GM23338 (cell line): ENCODE data around the gene GNG12. TPM values are rescaled to one million over a fixed set of nuclear protein-coding genes. Genes with fewer than 3 reads are reported as not detected.

Source experiments
- ATAC-seq: fragments of 200-7000 bp; cut with Tn5 transposase; 3 replicates; pipeline ENCODE4 v1.9.1; 2020
- DNase-seq: peaks from one replicate; pipeline ENCODE4 v3.0.0-alpha.2; 2015; ENCODE audit warnings: low spot score
- H2AFZ ChIP-seq: fragments of 200-600 bp; sonication (generic); 2 replicates; pipeline ENCODE4 v1.8.0; 2016; ENCODE audit warnings: antibody characterized with exemption, mild to moderate bottlenecking, moderate library complexity
- H3F3A ChIP-seq: fragments of 200-600 bp; sonication (generic); replicated peaks from 2 replicates; pipeline ENCODE4 v1.8.0; 2017; ENCODE audit warnings: antibody characterized with exemption, mixed run types, low read depth
- H3K27ac ChIP-seq: fragments of 200-600 bp; sonication (generic); 2 replicates; pipeline ENCODE4 v1.6.1; 2016; ENCODE audit warnings: low read depth
- H3K27me3 ChIP-seq: fragments of 200-600 bp; sonication (generic); 2 replicates; pipeline ENCODE4 v1.8.0; 2016; ENCODE audit warnings: mild to moderate bottlenecking, mixed run types, moderate library complexity; ENCODE audit not compliant: insufficient read depth
- H3K36me3 ChIP-seq: fragments of 200-600 bp; sonication (generic); 2 replicates; pipeline ENCODE4 v1.8.0; 2016; ENCODE audit warnings: mild to moderate bottlenecking; ENCODE audit not compliant: insufficient read depth
- H3K4me1 ChIP-seq: fragments of 200-600 bp; sonication (generic); 2 replicates; pipeline ENCODE4 v1.8.0; 2016; ENCODE audit warnings: mild to moderate bottlenecking, moderate library complexity; ENCODE audit not compliant: insufficient read depth
- H3K4me2 ChIP-seq: fragments of 200-600 bp; sonication (generic); 2 replicates; pipeline ENCODE4 v1.7.1; 2017; ENCODE audit warnings: mixed run types
- H3K4me3 ChIP-seq: fragments of 200-600 bp; sonication (generic); 2 replicates; pipeline ENCODE4 v1.6.1; 2016; ENCODE audit warnings: mixed run types
- H3K79me2 ChIP-seq: fragments of 200-600 bp; sonication (generic); replicated peaks from 2 replicates; pipeline ENCODE4 v1.8.0; 2017; ENCODE audit warnings: mild to moderate bottlenecking; ENCODE audit not compliant: insufficient read depth
- H3K9me2 ChIP-seq: fragments of 200-600 bp; sonication (generic); 2 replicates; pipeline ENCODE4 v1.8.0; 2017; ENCODE audit not compliant: insufficient read depth
- H4K20me1 ChIP-seq: fragments of 200-600 bp; sonication (generic); replicated peaks from 2 replicates; pipeline ENCODE4 v1.8.0; 2017; ENCODE audit warnings: mild to moderate bottlenecking; ENCODE audit not compliant: insufficient read depth
- H3K27ac Mint-ChIP-seq: 2 replicates; pipeline ENCODE4 v1.8.0; 2020; ENCODE audit warnings: inconsistent platforms, mild to moderate bottlenecking, moderate library complexity, mixed read lengths
- H3K27me3 Mint-ChIP-seq: 3 replicates; pipeline ENCODE4 v1.8.0; 2022; ENCODE audit warnings: low read depth, mild to moderate bottlenecking, moderate library complexity, mixed read lengths, inconsistent platforms; ENCODE audit not compliant: insufficient read depth, poor library complexity
- H3K36me3 Mint-ChIP-seq: 3 replicates; pipeline ENCODE4 v1.8.0; 2021; ENCODE audit warnings: low read depth, mild to moderate bottlenecking, inconsistent platforms, moderate library complexity, mixed read lengths
- H3K4me1 Mint-ChIP-seq: 3 replicates; pipeline ENCODE4 v1.8.0; 2020; ENCODE audit warnings: mild to moderate bottlenecking, inconsistent platforms, mixed read lengths
- H3K4me3 Mint-ChIP-seq: 3 replicates; pipeline ENCODE4 v1.8.0; 2021; ENCODE audit warnings: moderate library complexity, mild to moderate bottlenecking, inconsistent platforms, mixed read lengths
- H3K9me3 Mint-ChIP-seq: 3 replicates; pipeline ENCODE4 v1.8.0; 2020; ENCODE audit warnings: moderate library complexity, mild to moderate bottlenecking, inconsistent platforms, mixed read lengths
- CREB1 ChIP-seq: fragments of 250-450 bp; sonication (Bioruptor Pico); IDR thresholded peaks from 2 replicates; pipeline ENCODE4 v1.5.0; 2020; ENCODE audit warnings: low read depth, mild to moderate bottlenecking, moderate library complexity
- CTCF ChIP-seq, 2 experiments: fragments of 200-600 bp in 1 of 2; sonication (generic) in 1 of 2; conservative IDR thresholded peaks; 2 replicates each; pipeline versions ENCODE4 v1.5.1 to v1.6.1; 2016 to 2017; ENCODE audit warnings: antibody characterized with exemption in 2 of 2, low read depth in 2 of 2, mild to moderate bottlenecking in 2 of 2, moderate library complexity in 1 of 2
- ETS1 ChIP-seq: IDR thresholded peaks from 2 replicates; pipeline ENCODE4 v1.6.1; 2016; ENCODE audit warnings: antibody characterized with exemption
- EZH2 ChIP-seq: fragments of 200-600 bp; sonication (generic); IDR thresholded peaks from one replicate; pipeline ENCODE4 v1.8.0; 2017; ENCODE audit warnings: antibody characterized with exemption, mild to moderate bottlenecking, low read depth; ENCODE audit not compliant: unreplicated experiment
- EZH2phosphoT487 ChIP-seq: fragments of 200-600 bp; sonication (generic); IDR thresholded peaks from one replicate; pipeline ENCODE4 v1.8.1; 2018; ENCODE audit warnings: antibody characterized with exemption; ENCODE audit not compliant: unreplicated experiment
- JUNB ChIP-seq: IDR thresholded peaks from one replicate; pipeline ENCODE4 v1.6.1; 2016; ENCODE audit warnings: antibody characterized with exemption; ENCODE audit not compliant: unreplicated experiment
- NANOG ChIP-seq: IDR thresholded peaks from 2 replicates; pipeline ENCODE4 v1.6.1; 2016; ENCODE audit warnings: antibody characterized with exemption, borderline replicate concordance
- POLR2AphosphoS5 ChIP-seq: IDR thresholded peaks from 2 replicates; pipeline ENCODE4 v1.6.1; 2016; ENCODE audit warnings: antibody characterized with exemption, low read depth
- REST ChIP-seq: IDR thresholded peaks from one replicate; pipeline ENCODE4 v1.6.1; 2018; ENCODE audit warnings: antibody characterized with exemption; ENCODE audit not compliant: unreplicated experiment
- STAT1 ChIP-seq: IDR thresholded peaks from one replicate; pipeline ENCODE4 v1.6.1; 2016; ENCODE audit warnings: antibody characterized with exemption; ENCODE audit not compliant: unreplicated experiment
- ZNF114 ChIP-seq: fragments of 250-450 bp; sonication (Bioruptor Pico); IDR thresholded peaks from 2 replicates; pipeline ENCODE4 v1.5.0; 2020; ENCODE audit warnings: mild to moderate bottlenecking, moderate library complexity
- ZNF331 ChIP-seq: fragments of 250-450 bp; sonication (Bioruptor Pico); IDR thresholded peaks from 2 replicates; pipeline ENCODE4 v1.5.0; 2020; ENCODE audit warnings: low read depth, mild to moderate bottlenecking, moderate library complexity
- ZNF462 ChIP-seq: fragments of 250-450 bp; sonication (Bioruptor Pico); IDR thresholded peaks from 2 replicates; pipeline ENCODE4 v1.5.0; 2020; ENCODE audit warnings: mild to moderate bottlenecking, moderate library complexity
- polyA plus RNA-seq: library from polyadenylated mRNA; unstranded; fragments of >200 nt; fragmentation: Nextera tagmentation; extraction: Ambion mirVana; gene quantifications from 2 replicates; pipeline ENCODE4 v1.2.1, GENCODE V29; 2016
- total RNA-seq: library from RNA; depleted of rRNA; stranded (reverse); fragments of >200 nt; shearing (Covaris generic); gene quantifications from 2 replicates; pipeline ENCODE4 v1.2.3, GENCODE V29; 2014

GNG12 gene
- total and polyA plus RNA-seq, 2 experiments from 2014 or later, result 13.4 to 33.0 TPM

- peaks cover 13% of the 10 kb centered on the region; the same call in 1 of the 2 replicates for H3K79me2 ChIP-seq
- H3K27ac Mint-ChIP-seq, result no peak overlapping the region
- H3K27ac ChIP-seq, result no peak overlapping the region
- no peak overlapping the region for H2AFZ ChIP-seq
- no peaks in the 10 kb centered on the region; the same call in 1 of the 2 replicates for H3F3A ChIP-seq
- no peaks in the 10 kb centered on the region for H3K36me3 Mint-ChIP-seq
- H3K4me3 Mint-ChIP-seq, result peak overlapping the region; percentile 88
- no peaks in the 10 kb centered on the region for H3K36me3 ChIP-seq
- no peaks in the 10 kb centered on the region for H4K20me1 ChIP-seq
- H3K27me3 ChIP-seq, result peaks cover 47% of the 10 kb centered on the region
- DNase-seq (no peak), ATAC-seq (no peak)
- no peak overlapping the region; the same call in 1 of the 2 replicates for H3K4me3 ChIP-seq
- peaks cover 33% of the 10 kb centered on the region for H3K27me3 Mint-ChIP-seq
- no peaks in the 10 kb centered on the region for H3K9me3 Mint-ChIP-seq
- no peak for TF ChIP-seq ZNF331 (CRISPR knock-in tag)
- no peak for TF ChIP-seq STAT1
- TF ChIP-seq EZH2phosphoT487, result no peak
- TF ChIP-seq CREB1 (CRISPR knock-in tag), result no peak
- no peak for TF ChIP-seq ZNF462
- no peak for TF ChIP-seq JUNB
- TF ChIP-seq ETS1, result no peak
- no peak for TF ChIP-seq POLR2AphosphoS5
- TF ChIP-seq ZNF114, result no peak
- TF ChIP-seq REST, result no peak
- TF ChIP-seq EZH2, result no peak
- TF ChIP-seq NANOG, result no peak
- no peak for TF ChIP-seq CTCF (conservative IDR thresholded peaks at IDR 0.05; ENCODE audit: low read depth in 2 of 2)
- peak overlapping the region; percentile 100; the same call in 1 of the 2 replicates for H3K4me2 ChIP-seq
- H3K4me1 Mint-ChIP-seq, result peaks cover 44% of the 10 kb centered on the region
- no peaks in the 10 kb centered on the region for H3K9me2 ChIP-seq
- peaks cover 42% of the 10 kb centered on the region for H3K4me1 ChIP-seq
Observed at GRCh38 chr1:67834246-67834877, 1.1 kb upstream of the GNG12 start.
